CD4-positive, alpha-beta T cell treated with Interleukin-17A for 4 hours (primary cell): Measurements from ENCODE around the gene PIP4K2A.

Source experiments
- DNase-seq: peaks from one replicate; pipeline ENCODE4 v3.0.0-alpha.2; 2020; ENCODE audit warnings: mixed read lengths

Gene PIP4K2A

DNA sequence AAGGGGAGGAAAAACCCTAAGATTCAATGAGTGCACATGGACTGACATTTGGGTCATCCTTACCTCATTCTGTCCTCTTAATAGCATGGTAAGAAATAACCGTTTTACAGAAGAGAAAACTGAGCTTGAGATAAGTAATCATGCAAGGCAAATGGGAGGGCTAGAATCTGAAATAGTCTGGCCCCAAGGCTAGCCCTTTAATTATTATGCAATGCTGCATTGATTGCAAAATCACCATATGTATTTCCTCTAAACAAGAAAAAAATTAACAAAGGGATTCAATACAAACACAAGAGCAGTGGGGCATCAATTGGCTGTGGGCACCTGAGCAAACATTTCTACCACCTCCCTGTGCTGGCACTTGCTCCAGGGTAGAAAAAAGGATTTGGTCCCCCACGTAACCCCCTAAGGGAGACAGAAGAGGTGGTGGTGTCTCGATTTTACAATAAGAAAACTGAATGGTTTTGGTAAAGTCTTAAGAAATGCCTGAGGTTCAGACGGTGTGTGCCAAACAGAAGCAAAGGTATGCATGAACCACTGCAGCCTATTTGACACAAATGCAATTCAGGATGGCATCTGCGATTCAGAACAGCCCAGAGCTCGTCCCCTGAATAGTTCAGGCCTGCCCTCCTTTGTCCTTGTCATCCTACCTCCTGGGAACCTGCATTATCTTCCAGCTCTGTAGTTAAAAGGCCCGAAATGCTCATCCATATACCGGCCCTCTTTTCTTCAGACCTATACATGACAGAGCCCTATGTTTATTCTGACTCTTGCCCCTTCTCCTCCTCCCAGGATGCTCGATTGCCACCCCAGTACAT, 23.6 kb downstream of the PIP4K2A start:
- DNase-seq = no peak

DNA sequence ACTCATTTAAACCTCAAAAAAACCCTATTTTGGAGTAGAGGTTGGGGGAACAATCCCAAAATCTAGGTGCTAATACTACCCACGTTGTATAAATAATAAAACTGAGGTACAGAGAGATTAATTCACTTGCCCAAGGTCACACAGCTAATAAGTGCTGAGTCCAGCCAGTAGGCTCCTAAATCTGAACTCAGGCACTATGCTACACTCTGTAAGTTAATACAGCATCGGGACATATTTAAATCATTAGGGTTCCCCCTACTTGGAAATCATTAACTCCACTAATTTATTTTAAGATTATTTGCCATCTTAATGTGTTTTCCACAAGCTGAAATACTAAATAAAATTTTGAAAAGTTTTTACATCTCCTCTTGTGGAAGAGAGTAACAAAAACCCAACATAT, 24.2 kb downstream of the PIP4K2A start:
- no peak for DNase-seq

DNA sequence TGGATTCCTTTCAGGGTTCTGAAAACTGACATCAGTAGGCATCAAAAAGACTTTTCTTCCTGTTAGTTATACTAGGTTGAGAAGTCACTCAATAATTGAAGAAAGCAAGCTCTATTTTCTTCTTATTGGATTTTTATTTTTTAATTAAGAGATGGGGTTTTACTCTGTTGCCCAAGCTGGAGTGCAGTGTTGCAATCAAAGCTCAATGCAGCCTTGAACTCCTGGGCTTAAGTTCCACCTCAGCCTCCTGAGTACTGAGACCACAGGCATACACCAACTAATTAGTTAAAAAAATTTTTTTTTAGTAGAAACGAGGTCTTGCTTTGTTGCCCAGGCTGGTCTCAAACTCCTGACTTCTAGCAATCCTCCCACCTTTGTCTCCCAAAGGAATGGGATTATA, 28.0 kb downstream of the PIP4K2A start:
- DNase-seq = no peak

DNA sequence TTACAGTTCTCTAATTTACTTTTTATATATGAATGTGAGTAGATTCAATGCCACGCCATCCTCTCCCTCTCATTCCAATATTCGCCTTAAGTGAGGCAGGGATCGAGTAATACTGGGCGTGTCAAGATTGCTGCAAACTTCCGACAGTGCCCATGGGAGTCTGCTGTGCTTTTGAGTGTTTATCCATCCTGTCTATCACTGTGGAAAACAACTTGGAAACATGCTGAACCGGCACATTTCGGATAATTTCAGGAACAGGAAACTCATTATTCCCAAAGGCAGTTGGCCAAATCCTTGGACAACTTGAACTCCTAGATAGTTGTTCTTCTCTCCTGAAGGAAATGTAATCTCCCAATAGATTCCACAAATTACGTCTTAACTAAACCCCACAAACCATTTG, 28.5 kb downstream of the PIP4K2A start:
- no peak for DNase-seq

DNA sequence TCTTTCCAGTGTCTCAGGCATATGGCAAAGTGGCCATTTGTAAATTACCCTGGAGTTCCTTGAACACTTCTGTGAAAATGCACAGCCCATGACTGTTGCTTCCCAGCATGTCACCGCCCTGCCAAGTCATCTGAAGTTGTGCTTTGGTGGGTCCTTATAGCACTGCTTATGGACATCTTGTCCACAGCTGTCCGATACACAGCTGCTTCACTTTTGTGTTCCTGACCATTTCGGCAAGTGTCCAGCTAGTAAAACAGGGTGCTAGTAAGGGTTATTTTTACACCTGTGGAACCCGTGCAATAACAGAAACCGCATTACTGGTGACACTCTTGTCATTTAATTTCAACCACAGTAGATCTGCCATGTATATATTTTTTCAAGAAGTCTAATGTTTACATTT, 29.7 kb downstream of the PIP4K2A start:
- no peak for DNase-seq

DNA sequence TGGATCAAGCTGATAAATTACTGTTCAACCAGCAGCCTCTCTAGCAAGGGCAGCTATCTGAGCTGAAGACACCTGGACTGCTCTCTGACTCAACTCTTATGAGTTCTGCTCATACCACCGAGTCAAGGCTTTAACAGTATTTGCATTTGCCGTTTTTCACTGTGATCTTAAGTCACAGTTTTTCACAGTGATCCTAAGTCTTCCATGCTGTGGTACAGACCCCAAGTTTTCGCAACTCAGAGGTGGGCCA, 31.3 kb downstream of the PIP4K2A start:
- no peak for DNase-seq

DNA sequence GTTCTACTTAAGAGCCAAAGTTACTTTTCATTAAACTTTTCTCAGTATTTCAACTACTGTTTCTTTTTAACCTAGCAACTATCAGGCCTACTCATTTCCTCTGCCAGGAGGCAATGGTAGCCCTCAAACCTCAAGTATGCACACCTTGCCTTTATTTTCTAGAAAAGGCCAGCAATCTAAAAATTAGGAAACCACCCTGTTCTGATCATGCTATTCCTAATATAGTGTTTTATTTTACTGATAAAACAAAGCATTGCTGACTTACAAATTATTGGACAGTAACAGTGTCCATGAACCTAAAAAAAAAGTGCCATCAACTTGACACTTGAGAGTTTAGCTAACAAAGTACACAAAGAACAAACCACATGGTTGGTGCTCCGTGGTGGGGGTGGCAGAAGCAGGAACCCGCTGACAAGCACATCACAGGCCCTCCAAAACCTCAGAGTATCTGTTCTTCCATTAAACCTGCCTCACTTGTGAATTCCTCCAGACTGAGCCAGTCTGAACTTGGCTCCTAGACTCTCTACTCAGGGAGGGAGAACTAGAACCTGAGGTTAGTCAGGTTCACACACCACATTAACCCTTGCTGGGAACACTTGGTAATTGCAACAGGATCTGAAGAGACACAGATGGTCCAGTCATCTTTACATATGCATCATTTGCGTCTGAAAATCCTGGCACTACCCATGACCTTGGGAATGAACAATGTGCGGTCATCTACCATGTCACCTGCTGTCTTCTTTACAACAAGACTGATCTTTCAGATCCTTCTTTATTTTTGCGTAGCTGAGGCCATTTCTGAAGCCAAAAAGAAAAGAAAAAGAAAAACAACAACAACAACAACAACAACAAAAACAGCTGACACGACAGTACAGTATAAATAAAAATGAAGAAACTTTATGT, 31.9 kb downstream of the PIP4K2A start:
- peak; percentile 73 for DNase-seq

DNA sequence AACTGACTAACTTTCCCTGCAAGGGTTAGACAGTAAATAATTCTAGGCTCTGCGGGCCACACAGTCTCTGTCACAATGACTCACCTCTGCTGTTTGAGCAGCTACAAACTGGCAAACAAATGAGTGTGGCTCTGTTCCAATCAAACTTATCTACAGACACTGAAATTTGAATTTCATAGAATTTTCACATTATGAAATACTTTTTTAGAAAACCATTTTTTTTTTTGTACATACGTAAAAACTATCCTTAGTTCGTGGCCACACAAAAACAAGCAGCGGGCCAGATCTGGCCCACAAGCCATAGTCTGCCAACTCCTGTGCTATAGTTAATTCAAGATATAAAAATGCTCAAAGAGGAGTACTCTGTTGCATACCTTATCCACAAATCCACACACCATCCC, 32.6 kb downstream of the PIP4K2A start:
- DNase-seq = peak; percentile 70

DNA sequence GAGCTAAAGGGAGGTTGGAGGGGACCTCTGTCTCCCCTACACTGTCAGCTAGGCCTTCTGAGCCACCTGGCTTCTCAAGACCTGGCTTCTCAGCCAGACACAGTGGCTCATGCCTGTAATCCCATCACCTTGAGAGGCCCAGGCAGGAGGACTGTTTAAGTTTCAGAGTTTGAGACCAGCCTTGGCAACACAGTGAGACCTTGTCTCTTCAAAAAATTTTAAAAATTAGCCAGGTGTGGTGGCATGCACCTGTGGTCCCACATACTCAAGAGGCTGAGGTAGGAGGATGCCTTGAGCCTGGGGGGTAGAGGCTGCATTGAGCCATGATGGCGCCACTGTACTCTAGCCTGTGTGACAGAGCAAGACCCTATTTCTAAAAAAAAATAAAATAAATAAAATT, 33.1 kb downstream of the PIP4K2A start:
- no peak for DNase-seq

DNA sequence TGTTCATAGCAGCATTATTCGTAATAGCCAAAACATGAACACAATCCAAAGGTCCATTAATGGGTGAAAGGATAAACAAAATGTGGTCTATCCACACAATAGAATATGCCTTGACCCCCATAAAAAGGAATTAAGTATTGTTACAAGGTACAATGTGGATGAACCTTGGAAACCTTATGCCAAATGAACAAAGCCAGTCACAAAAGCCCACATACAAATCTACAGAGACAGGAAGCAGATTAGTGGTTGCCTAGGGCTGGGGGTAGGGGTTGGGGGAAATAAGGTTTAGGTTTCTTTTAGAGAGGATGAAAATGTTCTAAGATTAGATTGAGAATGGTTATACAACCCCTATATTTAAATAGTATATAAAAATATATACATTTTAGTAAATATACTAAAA, 34.8 kb downstream of the PIP4K2A start:
- DNase-seq = peak; percentile 53

DNA sequence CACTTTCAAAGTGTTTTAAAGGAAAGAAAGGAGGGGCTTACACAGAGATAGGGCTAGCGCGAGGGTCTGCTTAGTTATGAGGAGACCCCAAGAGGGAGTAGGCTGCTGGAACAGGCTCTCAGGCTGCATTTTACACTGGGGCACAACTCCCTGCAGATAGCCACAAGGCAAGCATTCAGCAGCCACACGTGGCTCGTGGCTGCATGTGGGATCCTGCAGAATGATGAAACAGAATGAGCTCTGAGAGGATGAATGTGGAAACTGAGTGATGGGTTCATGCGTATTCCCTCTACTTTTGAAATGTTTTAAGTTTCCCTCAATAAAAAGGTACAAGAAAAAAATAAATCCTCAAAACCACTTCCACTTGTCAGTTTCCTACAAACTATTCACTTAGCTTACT, 37.0 kb downstream of the PIP4K2A start:
- DNase-seq = no peak

DNA sequence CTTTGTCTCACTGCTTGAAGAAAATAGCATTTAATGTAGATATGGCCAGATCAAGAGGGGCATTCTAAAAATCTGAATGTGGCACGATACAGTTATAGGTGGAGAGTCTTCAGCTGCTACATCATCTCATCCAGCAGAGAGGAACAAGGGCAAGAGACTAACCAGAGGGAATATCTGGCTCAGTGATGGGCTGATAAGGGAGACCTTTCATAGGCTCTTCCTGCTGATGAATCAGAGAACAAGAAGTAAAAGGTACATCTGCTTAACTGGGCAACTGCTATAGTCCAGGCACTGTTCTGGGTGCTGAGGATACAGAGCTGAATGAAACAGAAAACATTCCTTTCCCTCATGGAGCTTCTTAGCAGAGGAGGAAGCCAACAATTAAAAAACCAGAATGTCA, 37.9 kb downstream of the PIP4K2A start:
- no peak for DNase-seq

DNA sequence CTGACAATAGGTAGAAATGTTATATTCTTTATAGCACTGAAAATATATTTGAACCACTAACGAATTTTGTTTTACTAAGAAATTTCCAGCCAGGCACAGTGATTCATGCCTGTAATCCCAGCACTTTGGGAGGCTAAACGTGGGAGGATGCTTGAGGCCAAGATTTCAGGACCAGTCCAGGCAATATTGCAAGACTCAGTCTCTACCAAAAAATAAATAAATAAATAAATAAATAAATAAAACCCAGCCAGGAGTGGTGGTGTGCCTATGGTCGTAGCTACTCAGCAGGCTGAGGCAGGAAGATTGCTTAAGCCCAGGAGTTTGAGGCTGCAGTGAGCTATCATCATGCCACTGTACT, 39.8 kb downstream of the PIP4K2A start:
- no peak for DNase-seq

DNA sequence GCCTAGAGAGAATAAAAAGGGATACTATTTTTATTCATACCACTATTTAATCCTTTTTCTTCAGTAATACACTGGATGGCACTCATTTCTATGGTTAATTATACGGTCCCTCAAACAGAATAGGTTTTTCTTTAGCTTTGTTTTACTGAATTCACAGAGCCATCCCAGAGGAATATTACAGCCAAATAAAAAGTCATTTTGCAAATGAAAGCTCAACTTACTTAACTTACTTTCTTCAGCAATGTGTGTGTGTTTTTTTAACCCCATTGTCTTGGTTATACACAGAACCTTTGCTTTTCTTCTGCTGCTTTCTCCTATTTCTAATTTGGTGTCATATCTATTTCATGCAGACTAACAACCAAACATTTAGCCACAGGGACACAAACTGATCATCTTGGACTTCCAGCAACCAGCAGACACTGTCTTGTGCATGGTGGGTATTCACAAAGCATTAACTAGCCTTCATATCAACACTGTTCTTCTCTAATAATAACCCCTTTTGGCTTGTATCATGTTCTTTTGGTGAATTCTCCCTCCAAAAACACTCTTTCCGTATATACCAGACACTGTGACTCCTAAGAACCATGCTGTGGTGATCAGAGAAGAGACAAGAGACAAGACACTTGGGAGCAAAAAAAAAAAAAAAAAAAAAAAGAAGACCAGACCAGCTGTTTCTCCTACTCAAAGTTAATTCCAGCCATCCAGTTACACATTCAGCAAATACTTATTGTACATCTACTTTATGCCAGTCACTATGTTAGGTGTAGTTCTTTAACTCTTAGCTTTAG, 40.4 kb downstream of the PIP4K2A start:
- no peak for DNase-seq

DNA sequence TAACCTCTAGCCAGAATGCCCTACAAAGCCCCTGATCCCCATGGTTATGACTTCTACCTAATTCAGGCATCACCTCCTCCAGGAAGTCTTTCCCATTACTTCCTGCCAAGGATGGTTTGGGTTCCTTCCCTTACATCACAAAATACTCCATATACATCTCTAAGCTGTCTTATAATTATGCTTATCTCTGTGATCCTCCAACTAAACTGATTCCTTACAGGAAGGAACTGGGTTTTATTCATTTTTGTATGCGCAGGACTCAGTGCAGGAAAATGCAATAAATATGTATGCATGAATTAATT, 41.3 kb downstream of the PIP4K2A start:
- DNase-seq = no peak

DNA sequence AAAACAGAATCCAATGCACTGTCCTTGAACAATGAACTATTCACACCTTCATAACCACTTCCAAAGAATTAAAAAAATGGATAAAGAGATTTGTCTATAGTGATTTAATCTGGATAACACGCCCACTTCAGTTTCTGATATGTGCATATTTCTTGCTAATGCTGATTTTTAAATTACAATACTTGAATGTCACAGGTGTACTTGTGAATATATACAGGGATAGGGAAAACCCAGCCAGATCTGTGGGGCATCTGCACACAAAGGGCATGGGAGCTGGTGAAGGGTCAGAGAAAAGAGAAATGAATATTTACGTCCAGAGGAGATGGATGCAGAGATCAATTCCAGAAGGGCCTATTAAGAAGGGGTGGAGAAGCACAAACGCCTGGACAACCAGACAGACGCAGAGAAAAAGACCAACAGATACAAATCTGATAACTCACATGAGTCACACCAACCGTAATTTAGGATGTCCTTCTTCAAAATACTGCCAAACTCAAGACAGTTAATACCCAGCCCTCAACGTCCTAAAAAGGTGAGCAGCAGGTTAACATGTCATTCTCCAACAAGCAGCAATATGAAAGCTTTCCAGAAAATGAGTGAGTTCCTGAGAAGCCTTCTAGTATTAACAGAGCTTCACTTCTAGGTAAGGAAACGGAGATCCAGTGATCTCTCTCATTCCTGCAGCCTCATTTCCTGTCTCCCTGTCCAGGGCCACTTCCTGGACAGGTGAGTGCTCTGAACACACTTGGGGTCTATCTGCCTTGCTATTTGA, 41.9 kb downstream of the PIP4K2A start:
- DNase-seq = no peak

DNA sequence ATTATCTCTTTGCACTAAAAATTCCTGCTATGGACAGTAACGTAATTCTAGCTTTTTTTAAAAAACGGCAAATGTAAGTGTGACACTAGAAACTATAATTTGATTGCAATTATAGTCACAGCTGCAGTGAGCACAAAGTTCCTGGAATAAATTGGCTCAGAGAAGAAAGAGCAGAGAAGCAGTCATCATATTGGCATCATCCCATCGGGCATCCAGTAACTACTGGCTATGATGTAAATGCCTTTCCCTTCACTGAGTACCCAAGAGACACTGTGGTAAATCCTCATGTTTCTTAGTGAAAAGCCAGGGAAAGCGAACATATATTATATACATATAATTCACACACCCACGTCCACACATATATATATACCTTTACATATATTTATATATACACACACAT, 43.6 kb downstream of the PIP4K2A start:
- no peak for DNase-seq

DNA sequence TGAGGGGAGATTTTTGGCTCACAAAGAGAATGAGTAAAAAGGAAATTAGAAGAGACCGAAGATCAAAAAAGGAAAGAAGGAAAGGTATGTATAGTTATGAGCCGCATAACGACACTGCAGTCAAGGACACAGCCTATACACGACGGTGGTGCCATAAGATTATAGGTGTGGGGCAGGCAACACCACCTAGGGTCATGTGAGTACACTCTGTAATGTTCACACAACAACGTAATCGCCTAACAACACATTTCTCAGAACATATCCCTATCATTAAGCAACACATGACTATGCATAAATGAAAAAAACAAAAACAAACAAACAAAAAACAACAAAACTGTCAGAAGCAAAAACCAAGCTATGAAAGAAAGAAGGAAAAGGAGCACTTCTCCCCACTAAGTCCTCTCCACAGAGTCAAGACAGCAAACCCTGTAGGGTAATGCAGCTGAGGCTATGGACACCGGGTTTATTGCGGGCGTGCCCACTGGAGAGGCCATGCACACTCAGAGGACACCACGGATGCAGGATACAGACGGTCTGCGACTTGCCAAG, 45.1 kb downstream of the PIP4K2A start:
- DNase-seq = no peak

DNA sequence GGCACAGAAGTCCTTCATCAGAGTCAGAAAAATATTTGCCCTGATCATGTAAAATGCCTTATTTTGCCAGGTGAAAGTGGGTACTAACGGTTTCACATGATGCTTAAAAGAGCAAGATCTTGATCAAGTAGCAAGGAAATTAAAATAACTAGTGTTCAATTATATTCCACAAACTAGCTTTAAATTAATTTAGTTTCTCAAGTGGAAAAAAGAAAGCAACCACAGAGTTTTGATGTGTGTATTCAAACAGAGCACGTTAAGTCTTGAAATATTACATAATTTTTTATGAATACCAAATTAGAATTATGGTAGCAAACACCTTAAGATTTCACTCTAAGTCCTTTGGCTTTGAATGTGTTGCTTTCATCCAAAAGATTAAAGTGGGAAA, 47.3 kb downstream of the PIP4K2A start:
- DNase-seq = no peak

DNA sequence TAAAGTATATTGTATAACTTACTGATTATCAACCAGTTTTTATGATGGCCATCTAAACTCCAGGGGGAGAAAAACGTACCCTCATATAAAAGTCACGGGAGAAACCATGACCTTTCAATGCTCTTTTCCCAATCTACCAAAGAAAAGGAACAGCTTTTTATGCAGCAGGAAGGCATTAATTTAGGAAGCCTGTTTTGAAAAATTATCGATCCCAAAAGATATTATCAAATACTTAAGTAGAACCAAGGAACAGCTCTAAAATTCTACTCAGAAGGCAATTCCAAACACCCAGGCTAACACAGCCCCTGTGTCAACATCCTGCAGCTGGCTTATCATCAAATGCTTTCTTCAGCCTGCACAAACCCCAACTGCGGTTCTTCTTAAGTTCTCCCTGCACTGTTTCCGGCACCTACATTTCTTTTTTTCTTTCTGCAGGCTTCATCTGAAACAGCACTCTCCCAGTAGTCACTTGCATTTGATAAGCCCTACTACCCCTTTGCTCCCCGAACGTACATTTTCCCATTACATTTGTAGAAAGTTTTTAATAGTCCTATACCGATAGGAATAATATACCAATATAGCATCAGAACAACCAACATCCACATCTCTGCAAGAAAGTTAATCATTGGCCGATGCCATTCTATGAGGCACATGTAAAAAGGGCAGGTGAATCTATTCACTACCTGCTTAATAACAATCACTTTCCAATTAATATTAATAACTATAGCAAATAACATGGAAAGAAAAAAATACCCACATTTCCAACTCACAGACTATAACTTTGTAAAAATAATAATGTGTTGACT, 47.9 kb downstream of the PIP4K2A start:
- peak; percentile 75 for DNase-seq

DNA sequence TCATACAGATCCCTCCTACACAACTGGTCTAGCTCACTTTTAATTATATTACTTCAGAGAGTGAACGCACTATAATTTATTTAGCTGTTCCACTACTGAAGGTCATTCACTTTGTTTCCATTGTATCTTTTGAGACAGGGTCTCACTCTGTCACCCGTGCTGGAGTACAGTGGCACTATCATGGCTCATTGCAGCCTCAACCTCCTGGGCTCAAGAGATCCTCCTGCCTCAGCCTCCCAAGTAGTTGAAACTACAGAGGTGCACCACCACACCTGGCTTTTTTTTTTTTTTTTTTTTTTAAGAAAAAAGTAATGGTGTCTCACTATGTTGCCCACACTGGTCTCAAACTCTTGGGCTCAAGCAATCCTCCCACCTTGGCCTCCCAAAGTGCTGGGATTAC, 49.0 kb downstream of the PIP4K2A start:
- DNase-seq = no peak

DNA sequence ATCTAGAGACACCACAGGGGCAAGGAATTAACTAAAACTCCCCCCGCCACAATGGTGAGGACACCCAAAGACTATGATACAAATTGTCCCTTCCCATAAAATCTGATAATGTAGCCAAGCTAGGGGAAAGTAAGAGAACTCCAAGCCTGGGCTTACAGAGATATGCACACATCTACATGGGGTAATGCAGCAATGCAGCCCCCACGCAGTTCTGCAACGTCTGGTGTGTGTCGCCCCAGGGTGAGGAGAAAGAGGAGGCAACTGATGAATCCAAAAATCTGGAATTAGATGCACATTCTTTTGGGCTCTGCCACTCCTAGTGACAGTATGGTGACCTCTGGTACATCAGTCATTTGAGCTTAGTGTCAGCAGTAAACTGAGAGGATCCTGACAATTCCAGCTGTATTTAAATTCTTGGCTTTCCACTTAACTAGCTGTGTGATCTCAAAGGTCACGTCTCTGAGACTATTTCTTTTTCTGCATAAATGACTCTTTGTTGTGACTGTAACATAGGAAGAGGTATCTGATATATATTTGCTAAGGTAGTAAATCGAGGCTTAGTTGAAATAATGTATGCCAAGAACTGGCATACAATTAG, 51.5 kb downstream of the PIP4K2A start:
- no peak for DNase-seq
